Endothelial cell of umbilical vein (primary cell): ENCODE results near the gene NEO1. TPM values are rescaled to one million over a fixed set of nuclear protein-coding genes. Genes with fewer than 3 reads are reported as not detected.

Source experiments
- BruUV-seq: library from RNA; stranded (reverse); fragments of 400-500 nt; replicated peaks from 2 replicates; lab custom pipeline; 2021; lab: Mats Ljungman, UMichigan
- CTCF ChIA-PET: fragments of 300-600, 350-600 bp; sonication (Branson Sonifier 250); formaldehyde crosslinking; loops from one replicate; lab custom pipeline; 2021; ENCODE audit warnings: antibody characterized with exemption, inconsistent platforms; lab: Charles Lee
- POLR2A ChIA-PET: fragments of 300-600, 350-600 bp; sonication (Branson Sonifier 250); formaldehyde crosslinking; loops from one replicate; lab custom pipeline; 2021; ENCODE audit warnings: antibody characterized with exemption, inconsistent platforms; lab: Charles Lee
- DNase-seq: peaks from one replicate; pipeline ENCODE4 v3.0.0-alpha.2; 2011; ENCODE audit warnings: low read depth, low spot score
- FAIRE-seq: peaks from 2 replicates; lab custom pipeline; 2011; peaks lifted over from hg19 to GRCh38; lab: Jason Lieb, UNC
- H2AFZ ChIP-seq: 2 replicates; pipeline ENCODE4 v1.6.0; 2012; ENCODE audit warnings: low read depth, low read length, control low read depth, inconsistent platforms
- H3K27ac ChIP-seq: 2 replicates; pipeline ENCODE4 v1.5.1; 2011; ENCODE audit warnings: low read depth, mild to moderate bottlenecking, control low read depth, low read length, moderate library complexity; ENCODE audit not compliant: insufficient read depth
- H3K27me3 ChIP-seq, 2 experiments: 2 replicates each; pipeline versions ENCODE4 v1.6.0 to v1.6.1; 2011; ENCODE audit warnings: low read length in 2 of 2, mixed read lengths in 1 of 2; ENCODE audit not compliant: control insufficient read depth in 2 of 2, insufficient read depth in 2 of 2
- H3K36me3 ChIP-seq, 2 experiments: 2 replicates in 1 of 2; 3 replicates in 1 of 2; pipeline ENCODE4 v1.5.1; 2011; ENCODE audit warnings: low read length in 2 of 2, mild to moderate bottlenecking in 1 of 2, moderate library complexity in 1 of 2; ENCODE audit not compliant: control insufficient read depth in 2 of 2, insufficient read depth in 2 of 2; ENCODE audit errors: extremely low read depth in 1 of 2
- H3K4me1 ChIP-seq: 3 replicates; pipeline ENCODE4 v1.5.1; 2011; ENCODE audit warnings: mild to moderate bottlenecking, low read length; ENCODE audit not compliant: control insufficient read depth, insufficient read depth; ENCODE audit errors: extremely low read depth
- H3K4me2 ChIP-seq: 2 replicates; pipeline ENCODE4 v1.6.1; 2011; ENCODE audit warnings: low read length, control low read depth, mixed read lengths; ENCODE audit not compliant: insufficient read depth
- H3K4me3 ChIP-seq, 3 experiments: fragments of 200-600 bp in 1 of 3; sonication (generic), shearing (Covaris generic) in 1 of 3; replicated peaks in 1 of 3; 2 replicates each; pipeline ENCODE4 v1.5.1; 2011 to 2016; ENCODE audit warnings: control low read depth in 3 of 3, low read length in 3 of 3, mild to moderate bottlenecking in 2 of 3, inconsistent platforms in 1 of 3, low read depth in 1 of 3, moderate library complexity in 1 of 3; ENCODE audit not compliant: insufficient read depth in 1 of 3
- H3K79me2 ChIP-seq: 2 replicates; pipeline ENCODE4 v1.6.0; 2012; ENCODE audit warnings: low read length, inconsistent platforms; ENCODE audit not compliant: control insufficient read depth, insufficient read depth
- H3K9ac ChIP-seq: replicated peaks from 2 replicates; pipeline ENCODE3; 2011; ENCODE audit warnings: low read length, control low read depth; ENCODE audit not compliant: insufficient read depth; ENCODE audit errors: extremely low read depth
- H3K9me1 ChIP-seq: replicated peaks from 3 replicates; pipeline ENCODE4 v1.6.0; 2011; ENCODE audit warnings: mild to moderate bottlenecking, low read length; ENCODE audit not compliant: control insufficient read depth, insufficient read depth; ENCODE audit errors: extremely low read depth
- H3K9me3 ChIP-seq: replicated peaks from 2 replicates; pipeline ENCODE4 v1.5.1; 2012; ENCODE audit warnings: low read length, inconsistent platforms; ENCODE audit not compliant: control insufficient read depth, insufficient read depth
- H4K20me1 ChIP-seq: replicated peaks from 2 replicates; pipeline ENCODE3; 2011; ENCODE audit warnings: mild to moderate bottlenecking, low read length; ENCODE audit not compliant: control insufficient read depth, insufficient read depth; ENCODE audit errors: extremely low read depth
- EZH2 ChIP-seq: IDR thresholded peaks from 2 replicates; pipeline ENCODE4 v1.6.1; 2012; ENCODE audit warnings: borderline replicate concordance, low read depth, mild to moderate bottlenecking, moderate library complexity, low read length, inconsistent platforms; ENCODE audit not compliant: severe bottlenecking
- FOS ChIP-seq: IDR thresholded peaks from 2 replicates; pipeline ENCODE4 v1.6.1; 2011; ENCODE audit warnings: mild to moderate bottlenecking, low read length, moderate library complexity, borderline replicate concordance; ENCODE audit not compliant: insufficient read depth
- GATA2 ChIP-seq: IDR thresholded peaks from 2 replicates; pipeline ENCODE4 v1.7.0; 2011; ENCODE audit warnings: low read depth, mild to moderate bottlenecking, moderate library complexity, mixed read lengths, low read length; ENCODE audit not compliant: insufficient read length, insufficient read depth
- JUN ChIP-seq: IDR thresholded peaks from 2 replicates; pipeline ENCODE4 v1.6.1; 2011; ENCODE audit warnings: borderline replicate concordance, low read depth; ENCODE audit not compliant: insufficient read length, insufficient read depth
- MYC ChIP-seq: IDR thresholded peaks from one replicate; pipeline ENCODE4 v1.6.1; 2011; ENCODE audit warnings: mild to moderate bottlenecking, low read depth, low read length
- POLR2A ChIP-seq: IDR thresholded peaks from 2 replicates; pipeline ENCODE4 v1.6.1; 2012; ENCODE audit warnings: low read depth, mild to moderate bottlenecking, control low read depth, low read length
- POLR2AphosphoS5 ChIP-seq: IDR thresholded peaks from 2 replicates; pipeline ENCODE4 v1.6.1; 2012; ENCODE audit warnings: low read depth, mild to moderate bottlenecking, control low read depth, low read length, moderate library complexity; ENCODE audit not compliant: insufficient read depth
- dilution Hi-C: fragments of 300-500 bp; cut with MboI; formaldehyde crosslinking; loops from one replicate; pipeline ENCODE4 v1.15.0; 2019; ENCODE audit warnings: low sequenced_read_pairs; ENCODE audit not compliant: extremely low pct_ligation_motif_present
- intact Hi-C: fragments of 100-400 bp; cut with micrococcal nuclease; formaldehyde crosslinking; loops from one replicate; pipeline ENCODE4 v1.10.0; 2022
- polyA plus RNA-seq, 4 experiments: library from polyadenylated mRNA; depleted of rRNA in 3 of 4; stranded (reverse) in 3 of 4; unstranded in 1 of 4; fragments of >200 nt; gene quantifications; 2 replicates each; pipeline versions ENCODE4 v1.2.1 to v1.2.3, GENCODE V29; 2011 to 2012; ENCODE audit warnings: missing spikeins in 1 of 4
- total RNA-seq: library from RNA; stranded (reverse); gene quantifications from 2 replicates; pipeline ENCODE4 v1.2.3, GENCODE V29; 2021
- TF ChIP-seq, protein P1 (sequence below): IDR thresholded peaks from 2 replicates; pipeline ENCODE4 v1.6.1; 2011; ENCODE audit not compliant: insufficient read depth, insufficient read length

NEO1 gene
- total and polyA plus RNA-seq, 2 donors (not counting 3 experiments of a cell fraction or from before 2014, with no cell fraction given), result 0.12 to 0.35 TPM

DNA sequence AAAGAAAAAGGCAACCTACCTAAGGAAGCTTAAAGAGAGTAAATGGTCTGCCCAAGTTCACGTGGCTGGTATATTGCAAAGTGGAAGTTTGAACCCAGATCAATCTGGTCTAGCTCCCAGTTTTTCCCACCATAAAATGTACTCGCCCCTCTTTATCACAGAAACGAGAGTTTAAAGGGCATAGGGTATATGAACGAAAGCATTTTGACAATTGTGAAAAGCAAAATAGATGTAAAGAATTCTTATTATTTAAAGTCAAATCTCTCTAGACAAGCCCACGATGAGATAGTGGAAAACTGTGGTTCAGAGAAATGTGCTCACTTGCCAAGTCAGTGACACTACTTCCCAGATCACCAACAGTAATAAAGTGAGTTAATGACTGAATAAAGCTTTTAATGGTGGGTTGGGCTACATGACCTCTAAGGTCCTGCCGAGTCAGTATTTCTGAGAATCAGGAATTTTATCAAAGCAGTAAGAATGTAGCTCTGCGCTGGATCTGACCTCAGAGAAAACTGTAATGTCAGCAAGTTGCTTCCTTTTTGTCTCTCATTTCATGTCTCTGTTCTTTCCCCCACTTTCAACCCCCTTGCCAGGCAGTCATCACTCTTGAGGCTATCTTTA is 23.3 kb upstream of the NEO1 start:
- ChIA-PET CTCF (no interaction called here), POLR2A (no interaction called here)
- Histone ChIP-seq H3K79me2 (no peaks in the 10 kb centered on the region), H3K27me3 (peaks cover 3 to 9% of the 10 kb centered on the region in 2 experiments), H3K4me3 (no peak overlapping the region), H3K4me1 (no peaks in the 10 kb centered on the region), H2AFZ (no peak overlapping the region), H3K4me2 (no peak overlapping the region), H4K20me1 (no peaks in the 10 kb centered on the region), H3K9me3 (no peaks in the 10 kb centered on the region), H3K36me3 (no peaks in the 10 kb centered on the region), H3K9ac (no peak overlapping the region), H3K27ac (no peak overlapping the region), H3K9me1 (no peaks in the 10 kb centered on the region)
- TF ChIP-seq MYC, result no peak
- no peak for TF ChIP-seq JUN
- TF ChIP-seq, protein P1, sequence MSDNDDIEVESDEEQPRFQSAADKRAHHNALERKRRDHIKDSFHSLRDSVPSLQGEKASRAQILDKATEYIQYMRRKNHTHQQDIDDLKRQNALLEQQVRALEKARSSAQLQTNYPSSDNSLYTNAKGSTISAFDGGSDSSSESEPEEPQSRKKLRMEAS, result no peak
- TF ChIP-seq POLR2A, result no peak
- no peak for TF ChIP-seq FOS
- TF ChIP-seq POLR2AphosphoS5, result no peak
- no peak for TF ChIP-seq EZH2
- TF ChIP-seq GATA2, result no peak
- FAIRE-seq, result no peak
- BruUV-seq, result no TSS peak
- dilution Hi-C loops (no loop called here), intact Hi-C loops (no loop called here)
- DNase-seq, result no peak

DNA sequence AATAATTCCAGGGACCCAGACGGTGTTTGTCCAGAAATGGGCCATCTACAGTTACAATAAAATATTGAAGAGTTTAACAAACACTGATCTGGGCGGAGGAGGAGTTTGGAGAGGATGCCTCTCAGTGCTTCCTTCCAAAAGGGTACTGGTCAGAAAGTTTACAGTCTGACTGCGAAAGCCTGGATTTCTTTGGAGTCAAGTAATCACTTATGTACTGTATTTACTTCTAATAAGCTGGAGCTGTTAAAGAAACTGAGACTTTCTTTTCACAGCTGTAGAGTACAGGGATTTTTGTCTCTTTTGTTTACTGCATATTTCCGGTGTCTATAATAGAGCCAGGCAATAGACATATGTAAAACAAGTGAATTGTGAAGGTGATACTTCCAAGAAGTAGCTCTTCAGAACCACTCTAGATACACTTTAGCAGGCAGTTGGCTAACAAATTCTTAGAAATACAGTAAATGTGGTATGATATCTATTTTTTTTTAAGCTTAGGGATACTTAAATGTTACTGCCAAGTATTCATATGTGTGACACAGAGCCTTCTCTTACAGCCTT is 22.1 kb upstream of the NEO1 start:
- intact Hi-C loops (no loop called here), dilution Hi-C loops (no loop called here)
- TF ChIP-seq FOS (no peak), POLR2AphosphoS5 (no peak)
- FAIRE-seq (no peak), DNase-seq (no peak)
- Histone ChIP-seq H3K27ac (no peak overlapping the region), H3K4me1 (no peaks in the 10 kb centered on the region), H3K4me3 (no peak overlapping the region), H3K4me2 (no peak overlapping the region), H3K9me3 (no peaks in the 10 kb centered on the region), H3K27me3 (peaks cover 3 to 9% of the 10 kb centered on the region in 2 experiments), H4K20me1 (no peaks in the 10 kb centered on the region), H3K79me2 (no peaks in the 10 kb centered on the region), H3K9ac (no peak overlapping the region), H3K9me1 (no peaks in the 10 kb centered on the region), H3K36me3 (no peaks in the 10 kb centered on the region), H2AFZ (no peak overlapping the region)
- ChIA-PET CTCF (no interaction called here), POLR2A (no interaction called here)
- BruUV-seq, result no TSS peak
